Measurements from ENCODE around the gene CNPY1. TPM values are rescaled to one million over a fixed set of nuclear protein-coding genes. Genes with fewer than 3 reads are reported as not detected.

Gene CNPY1
- total and polyA plus RNA-seq, 2 experiments from 2014 or later: not detected

GRCh38 chr7:155588468-155588998 lies 42.2 kb upstream of the CNPY1 start:
- no peaks in the 10 kb centered on the region for H3K9me2 ChIP-seq (replicated peaks; ENCODE audit: insufficient read depth)
- no peaks in the 10 kb centered on the region for H3K27me3 ChIP-seq
- H3K36me3 ChIP-seq (replicated peaks; ENCODE audit: insufficient read depth, low read depth): no peaks in the 10 kb centered on the region
- no peaks in the 10 kb centered on the region for H3K79me2 ChIP-seq
- no peak overlapping the region for H2AFZ ChIP-seq
- TF ChIP-seq EZH2phosphoT487 (IDR thresholded peaks at IDR 0.05; ENCODE audit: low read depth, severe bottlenecking, unreplicated experiment) (no peak), CTCF (IDR thresholded peaks at IDR 0.05; ENCODE audit: poor library complexity) (no peak), EZH2 (IDR thresholded peaks at IDR 0.05; ENCODE audit: borderline replicate concordance) (no peak)
- no peak overlapping the region for H3K27ac ChIP-seq
- peaks cover 3% of the 10 kb centered on the region for H3K4me1 ChIP-seq (ENCODE audit: insufficient read depth)
- no peak overlapping the region for H3K4me3 ChIP-seq
- 93% methylated on average over 10 of the region's 10 CpGs for WGBS (ENCODE audit: low lambda C conversion rate, missing lambda C conversion rate)
- no peak for DNase-seq (ENCODE audit: low spot score)
- no peak overlapping the region for H3K4me2 ChIP-seq
- no peaks in the 10 kb centered on the region for H4K20me1 ChIP-seq (ENCODE audit: insufficient read depth, poor library complexity, severe bottlenecking)
- no peaks in the 10 kb centered on the region for H3K9me3 ChIP-seq (ENCODE audit: low read depth)

GRCh38 chr7:155587486-155587885 lies 41.1 kb upstream of the CNPY1 start:
- no peaks in the 10 kb centered on the region for H3K79me2 ChIP-seq
- no peak overlapping the region for H3K4me2 ChIP-seq
- H3K9me3 ChIP-seq (ENCODE audit: low read depth): no peaks in the 10 kb centered on the region
- H3K36me3 ChIP-seq (replicated peaks; ENCODE audit: insufficient read depth, low read depth): no peaks in the 10 kb centered on the region
- peaks cover 3% of the 10 kb centered on the region for H3K4me1 ChIP-seq (ENCODE audit: insufficient read depth)
- 93% methylated on average over 10 of the region's 10 CpGs for WGBS (ENCODE audit: low lambda C conversion rate, missing lambda C conversion rate)
- H3K27me3 ChIP-seq: no peaks in the 10 kb centered on the region
- H4K20me1 ChIP-seq (ENCODE audit: insufficient read depth, poor library complexity, severe bottlenecking): no peaks in the 10 kb centered on the region
- H3K9me2 ChIP-seq (replicated peaks; ENCODE audit: insufficient read depth): no peaks in the 10 kb centered on the region
- TF ChIP-seq EZH2phosphoT487 (IDR thresholded peaks at IDR 0.05; ENCODE audit: low read depth, severe bottlenecking, unreplicated experiment): no peak
- no peak for TF ChIP-seq EZH2 (IDR thresholded peaks at IDR 0.05; ENCODE audit: borderline replicate concordance)
- no peak for TF ChIP-seq CTCF (IDR thresholded peaks at IDR 0.05; ENCODE audit: poor library complexity)
- no peak overlapping the region for H3K4me3 ChIP-seq
- H3K27ac ChIP-seq: no peak overlapping the region
- H2AFZ ChIP-seq: no peak overlapping the region
- no peak for DNase-seq (ENCODE audit: low spot score)

GRCh38 chr7:155586843-155587440 lies 40.6 kb upstream of the CNPY1 start:
- H2AFZ ChIP-seq: no peak overlapping the region
- no peaks in the 10 kb centered on the region for H3K27me3 ChIP-seq
- H3K4me1 ChIP-seq (ENCODE audit: insufficient read depth): peaks cover 3% of the 10 kb centered on the region
- no peaks in the 10 kb centered on the region for H3K36me3 ChIP-seq (replicated peaks; ENCODE audit: insufficient read depth, low read depth)
- no peak overlapping the region for H3K27ac ChIP-seq
- 93% methylated on average over 14 of the region's 14 CpGs for WGBS (ENCODE audit: low lambda C conversion rate, missing lambda C conversion rate)
- no peak overlapping the region for H3K4me2 ChIP-seq
- H4K20me1 ChIP-seq (ENCODE audit: insufficient read depth, poor library complexity, severe bottlenecking): no peaks in the 10 kb centered on the region
- no peaks in the 10 kb centered on the region for H3K9me3 ChIP-seq (ENCODE audit: low read depth)
- H3K9me2 ChIP-seq (replicated peaks; ENCODE audit: insufficient read depth): no peaks in the 10 kb centered on the region
- TF ChIP-seq EZH2phosphoT487 (IDR thresholded peaks at IDR 0.05; ENCODE audit: low read depth, severe bottlenecking, unreplicated experiment): no peak
- no peak for TF ChIP-seq CTCF (IDR thresholded peaks at IDR 0.05; ENCODE audit: poor library complexity)
- TF ChIP-seq EZH2 (IDR thresholded peaks at IDR 0.05; ENCODE audit: borderline replicate concordance): no peak
- H3K4me3 ChIP-seq: no peak overlapping the region
- no peaks in the 10 kb centered on the region for H3K79me2 ChIP-seq
- no peak for DNase-seq (ENCODE audit: low spot score)

All from hepatocyte (in vitro differentiated cells).